Fibroblast of skin of right quadriceps (primary cell): ENCODE measurements around the gene AANAT.

Source experiments
- DNase-seq: peaks from one replicate; pipeline ENCODE4 v3.0.0-alpha.2; 2013

Gene AANAT

GRCh38 chr17:76442341-76443338 lies 24.8 kb upstream of the AANAT start:
- no peak for DNase-seq

GRCh38 chr17:76444518-76445311 lies 22.7 kb upstream of the AANAT start:
- DNase-seq, result peak; percentile 36

DNA sequence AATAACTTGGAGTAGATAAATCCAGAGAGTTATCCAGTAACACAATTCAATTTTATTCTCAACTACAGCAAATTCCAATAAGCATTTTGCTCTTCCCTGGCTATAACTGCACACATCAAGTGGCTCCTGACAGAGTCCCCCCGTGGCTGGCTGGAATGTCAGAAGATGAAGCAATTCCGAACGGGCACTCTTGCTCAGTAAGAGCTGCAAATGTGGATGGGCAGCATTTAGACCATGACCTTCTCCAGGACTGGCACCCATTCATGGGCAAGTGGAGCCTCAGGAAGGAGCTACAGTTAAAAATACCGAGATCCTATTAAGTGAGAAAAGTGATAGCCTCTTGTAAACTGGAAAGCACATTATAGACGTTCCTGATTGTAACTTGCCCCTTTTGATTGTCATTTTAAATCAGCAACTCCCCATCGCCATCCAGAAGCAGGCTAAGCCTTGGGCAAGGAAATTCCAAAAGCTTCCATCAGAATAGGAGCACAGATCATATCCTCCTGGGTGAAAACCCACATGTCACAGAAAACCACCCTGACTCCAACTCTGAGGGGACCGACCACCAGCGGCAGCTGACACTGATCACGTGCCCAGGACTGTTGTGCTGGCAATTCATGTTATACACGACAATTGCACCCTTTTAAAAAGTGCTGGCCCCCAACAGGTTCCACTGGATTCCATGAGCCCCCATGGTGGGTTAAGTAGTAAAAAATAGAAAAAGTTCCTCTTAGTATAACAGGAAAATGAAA lies 21.5 kb upstream of the AANAT start:
- DNase-seq, result no peak

- peak; percentile 54 for DNase-seq
Observed at GRCh38 chr17:76446449-76447231, 20.8 kb upstream of the AANAT start.

DNA sequence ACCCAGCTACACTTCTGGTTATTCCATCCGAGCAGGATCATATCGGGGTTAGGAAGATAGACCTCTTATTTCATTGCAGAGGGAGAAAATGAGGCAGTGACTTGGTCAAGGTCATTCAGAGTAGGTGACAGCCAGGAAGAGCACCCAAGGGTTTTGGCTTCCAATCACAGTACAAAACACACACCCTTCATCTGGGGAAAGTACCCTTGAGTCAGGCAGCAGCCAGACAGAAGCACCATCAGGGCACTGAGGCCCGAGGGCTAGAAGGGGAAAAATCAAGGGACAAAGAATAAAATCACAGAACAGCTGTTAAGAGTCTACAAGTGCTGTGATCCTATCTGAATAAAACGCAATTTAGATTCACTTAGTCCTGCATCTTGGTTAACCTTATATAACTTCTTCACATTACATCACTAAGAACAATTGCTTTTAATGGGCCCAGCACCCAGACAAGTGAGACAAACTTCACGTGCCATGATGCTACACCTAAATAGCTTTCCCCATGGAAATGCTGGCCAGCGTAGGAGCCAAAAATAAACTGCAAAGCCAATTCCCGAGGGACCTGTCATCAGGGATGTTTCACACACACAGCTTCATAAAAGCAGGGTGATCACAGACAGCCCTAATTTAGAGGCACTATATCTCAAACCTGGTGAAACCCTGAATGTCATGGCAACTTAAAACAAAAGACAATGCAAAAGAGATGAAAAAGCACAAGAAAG lies 19.3 kb upstream of the AANAT start:
- peak; percentile 49 for DNase-seq

- no peak for DNase-seq
Observed at GRCh38 chr17:76449126-76449525, 18.3 kb upstream of the AANAT start.

DNA sequence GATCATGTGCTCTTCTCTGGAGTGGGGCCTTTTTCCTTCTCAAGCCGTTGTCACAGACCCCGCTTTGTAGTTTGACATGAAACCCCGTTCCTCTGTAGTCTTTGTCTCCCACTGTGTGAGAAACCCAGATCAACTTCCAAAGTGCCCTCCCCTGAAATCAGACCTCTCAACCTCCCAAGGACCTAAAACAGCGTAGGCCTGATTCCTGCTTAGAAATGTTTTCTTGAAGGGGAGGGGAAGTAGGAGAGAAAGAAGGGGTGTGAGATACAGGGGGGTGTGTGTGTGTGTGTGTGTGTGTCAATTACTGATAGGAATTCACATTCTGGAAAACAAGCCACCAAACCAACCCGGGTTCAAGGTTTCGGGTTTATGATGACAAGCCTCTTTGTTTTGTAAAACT lies 15.9 kb upstream of the AANAT start:
- DNase-seq, result no peak

DNA sequence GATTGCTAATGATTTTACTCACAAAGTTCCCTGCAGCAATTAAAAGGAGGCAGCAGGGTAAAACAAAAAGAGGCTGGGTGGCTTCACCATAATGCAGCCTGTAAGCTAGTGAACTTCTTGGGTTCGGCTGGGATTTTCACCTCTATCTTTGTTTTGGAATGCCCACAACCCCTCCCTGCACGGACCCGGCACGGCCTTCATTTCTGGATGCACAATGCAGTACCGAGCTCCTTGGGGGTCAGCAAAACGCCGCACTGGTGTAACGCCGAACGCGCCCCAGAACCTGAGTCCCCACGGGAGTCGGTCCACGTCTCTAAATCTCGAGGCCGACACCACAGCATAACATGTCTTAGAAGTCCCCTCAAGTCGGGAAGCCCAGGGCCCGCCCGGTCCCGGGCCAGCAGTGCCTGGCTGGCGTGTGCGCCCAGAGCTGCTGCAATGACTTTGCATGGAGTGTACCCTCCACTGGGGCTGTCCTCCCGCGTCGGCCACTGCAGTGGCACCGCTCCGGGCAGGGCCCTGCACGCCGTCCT lies 15.2 kb upstream of the AANAT start:
- DNase-seq, result no peak

GRCh38 chr17:76452660-76453430 lies 14.6 kb upstream of the AANAT start, which contains the start of gene UBE2O:
UBE2O (minus strand) TSS chr17:76453152; CDS start chr17:76453141, 11 bp downstream.
- peak; percentile 84 for DNase-seq

GRCh38 chr17:76453431-76453743 lies 14.0 kb upstream of the AANAT start:
- DNase-seq, result no peak

DNA sequence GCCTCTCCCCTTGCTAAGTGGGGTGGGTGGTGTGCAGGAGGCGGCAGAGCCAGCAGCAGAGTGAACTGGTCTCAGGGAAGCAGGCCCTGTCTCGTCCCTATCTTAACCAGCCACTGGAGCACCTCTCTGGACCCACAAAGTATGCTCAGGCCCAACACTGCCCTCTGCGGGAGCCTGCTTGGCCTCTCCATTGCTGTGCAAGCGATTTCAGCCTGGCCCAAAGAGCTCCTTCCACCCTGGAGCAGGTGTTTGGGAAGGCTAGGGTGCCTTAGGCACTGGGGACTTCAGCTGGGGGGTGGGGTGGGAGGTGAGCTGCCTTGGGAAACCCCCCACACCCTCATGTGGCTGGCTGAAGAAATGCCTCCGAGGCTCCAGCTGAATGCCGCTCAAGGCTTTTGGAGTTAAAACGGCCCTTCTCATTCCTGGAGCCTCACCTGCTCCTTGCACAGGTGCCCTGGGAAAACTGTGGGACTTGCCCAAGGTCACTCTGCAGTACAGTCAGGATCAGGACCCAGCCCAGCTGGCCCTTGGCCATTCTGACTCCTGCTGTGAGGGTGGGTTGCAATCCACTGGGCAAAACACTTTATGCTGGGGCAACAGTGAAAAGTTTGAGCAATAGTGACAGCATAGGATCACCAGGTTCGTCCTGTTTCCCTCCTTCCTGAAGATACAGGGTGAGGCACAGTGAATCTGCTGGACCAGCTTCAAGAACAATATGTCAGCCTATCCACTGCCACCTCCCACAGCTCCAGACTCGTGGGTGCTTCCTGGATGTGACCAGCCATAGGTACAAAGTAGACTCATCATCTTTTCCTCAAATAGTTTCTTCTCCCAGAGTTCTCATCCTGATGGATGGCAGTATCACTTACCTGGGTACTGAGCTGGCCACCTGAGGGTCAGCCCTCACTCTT lies 8.6 kb upstream of the AANAT start:
- peak; percentile 40 for DNase-seq

DNA sequence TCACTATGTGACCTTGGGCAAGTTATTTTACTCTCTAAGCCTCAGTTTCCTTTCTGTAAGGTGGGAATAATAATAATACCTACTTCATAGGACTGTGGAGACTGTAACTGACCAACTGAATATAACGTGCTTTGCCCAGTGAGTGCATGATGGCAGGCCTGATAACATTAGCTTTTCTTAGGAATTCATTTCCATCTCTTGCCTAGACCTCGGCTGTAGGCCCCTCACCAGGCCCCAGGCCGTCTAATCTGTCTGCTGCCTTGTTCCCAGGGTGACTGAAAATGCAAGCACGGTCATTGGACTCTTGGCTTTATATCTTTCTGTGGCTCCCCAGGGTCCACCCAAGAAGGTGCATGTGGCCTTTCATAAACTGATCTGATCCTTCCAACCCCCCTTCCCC lies 7.7 kb upstream of the AANAT start:
- DNase-seq, result no peak

DNA sequence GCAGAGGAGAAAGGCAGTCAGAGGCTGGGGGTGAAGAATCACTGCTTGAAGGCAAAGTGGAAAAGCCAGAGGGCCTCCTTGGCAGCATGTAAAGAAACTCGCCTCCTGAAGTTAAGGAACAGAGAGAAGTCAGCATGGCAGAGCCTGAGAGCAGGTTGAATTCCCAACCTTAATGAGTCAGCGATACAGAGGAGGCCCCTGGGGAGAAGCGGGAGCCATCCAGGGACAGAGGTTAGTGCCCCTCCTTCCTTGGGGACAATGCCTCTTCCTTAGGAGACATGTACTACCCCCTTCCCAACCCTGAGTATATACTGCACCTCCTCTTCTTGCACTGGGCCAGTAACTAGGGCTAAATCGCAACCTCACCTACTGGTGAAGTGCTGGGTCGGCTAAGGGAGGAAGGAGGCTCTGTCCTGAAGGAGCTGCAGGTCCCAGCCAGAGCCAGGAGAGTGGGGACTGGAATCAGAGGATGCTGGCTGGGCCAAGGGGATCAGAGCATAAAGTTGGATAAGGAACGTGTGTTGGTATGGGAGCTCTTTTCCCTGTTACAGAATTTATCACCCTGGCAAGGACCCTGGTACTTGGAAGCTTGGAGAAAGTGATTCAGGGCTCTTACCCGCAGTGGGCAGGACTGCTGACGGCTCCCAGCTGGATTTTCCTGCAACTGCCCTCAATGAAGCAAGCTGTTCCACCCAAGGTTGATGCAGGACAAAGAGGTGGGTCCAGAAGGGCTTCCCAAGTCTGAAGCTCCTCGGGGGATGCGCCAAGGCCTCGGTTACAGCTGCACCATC lies 5.4 kb upstream of the AANAT start:
- DNase-seq, result no peak

DNA sequence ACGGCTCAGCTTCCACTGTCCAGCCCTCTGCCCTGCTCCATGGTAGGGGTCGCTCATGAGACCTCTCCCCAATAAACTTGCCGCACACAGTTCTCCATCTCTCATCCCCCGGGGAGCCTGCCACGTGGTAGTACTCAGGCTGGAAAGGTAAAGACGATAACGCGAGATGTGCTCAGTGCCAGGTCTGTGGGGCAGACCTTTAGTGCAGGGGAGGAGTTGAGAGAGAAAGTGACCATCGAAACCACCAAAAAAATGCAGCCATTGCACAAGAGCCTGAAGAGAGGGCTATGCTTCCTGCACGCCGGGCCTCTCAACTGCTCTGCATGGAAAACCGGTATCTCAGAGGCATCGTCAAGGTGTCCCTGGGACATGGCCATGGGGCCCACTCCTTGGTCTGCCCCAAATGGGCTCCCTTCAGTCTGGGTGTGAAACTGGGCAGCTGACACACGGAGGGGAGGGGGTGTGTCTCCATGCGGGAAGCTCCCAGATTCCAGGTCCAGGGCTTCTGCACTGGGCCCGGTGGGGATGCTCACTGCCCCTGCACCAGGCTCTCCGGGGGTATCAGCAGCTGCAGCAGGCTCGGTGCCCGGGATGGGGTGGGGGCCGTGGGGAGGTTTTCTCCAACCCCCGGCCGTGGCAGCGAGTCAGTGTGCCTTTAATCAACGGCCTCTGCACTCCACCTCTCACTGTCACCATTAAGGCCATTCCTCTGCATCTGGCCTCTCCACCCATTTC lies 4.7 kb upstream of the AANAT start:
- no peak for DNase-seq

DNA sequence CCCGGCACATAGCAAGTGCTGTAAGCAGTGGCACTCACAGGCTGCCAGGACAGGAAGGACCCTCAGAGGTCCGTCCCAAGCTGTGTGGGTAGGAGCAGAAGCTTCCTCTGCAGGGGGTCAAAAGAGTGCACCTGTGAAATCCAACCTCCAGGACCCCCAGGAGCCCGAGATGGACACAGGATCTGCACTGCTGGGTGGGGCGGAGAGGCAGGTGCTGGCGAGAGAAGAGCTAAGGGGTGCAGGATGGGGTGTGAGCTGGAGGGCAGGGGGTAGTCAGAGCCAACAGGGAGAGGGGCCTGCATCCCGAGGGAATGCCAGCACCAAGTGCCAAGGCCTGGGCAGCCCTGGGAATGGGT lies 650 bp upstream of the AANAT start:
- no peak for DNase-seq

GRCh38 chr17:76467809-76468633 lies 618 bp downstream of the AANAT start:
- no peak for DNase-seq

DNA sequence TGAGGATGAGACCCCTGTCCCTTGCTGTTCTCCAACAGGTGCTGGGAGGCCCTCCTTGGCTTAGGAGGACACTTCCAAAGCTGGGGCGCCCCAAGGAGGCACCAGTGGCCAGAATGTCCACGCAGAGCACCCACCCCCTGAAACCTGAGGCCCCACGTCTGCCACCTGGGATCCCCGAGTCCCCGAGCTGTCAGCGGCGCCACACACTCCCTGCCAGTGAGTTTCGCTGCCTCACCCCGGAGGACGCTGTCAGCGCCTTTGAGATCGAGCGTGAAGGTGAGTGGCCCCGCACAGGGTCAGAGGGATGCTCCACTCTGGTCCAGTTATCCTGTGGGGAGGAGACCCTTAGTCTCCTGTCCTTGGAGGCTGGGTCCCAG lies 1.2 kb downstream of the AANAT start:
- no peak for DNase-seq
